Adrenal gland (tissue), 5 donors: ENCODE results near the gene GHRH.

ENCODE experiments used
- CTCF ChIP-seq, 6 experiments: fragments of 450-650 bp in 4 of 6; fragments of 200-600 bp in 2 of 6; sonication (generic) in 1 of 6; IDR thresholded peaks; 1 replicate in 5 of 6; 2 replicates in 1 of 6; pipeline versions ENCODE4 v1.5.1 to v1.8.0; 2016 to 2021; ENCODE audit warnings: antibody characterized with exemption in 6 of 6, mild to moderate bottlenecking in 2 of 6, moderate library complexity in 1 of 6
- POLR2A ChIP-seq, 2 donors: fragments of 450-650 bp; IDR thresholded peaks; one replicate each; pipeline ENCODE4 v1.6.1; 2017; ENCODE audit warnings: antibody characterized with exemption in 2 of 2, mild to moderate bottlenecking in 2 of 2, moderate library complexity in 1 of 2
- donor health status: DM: no; HTN: no; CAD: no.

DNA sequence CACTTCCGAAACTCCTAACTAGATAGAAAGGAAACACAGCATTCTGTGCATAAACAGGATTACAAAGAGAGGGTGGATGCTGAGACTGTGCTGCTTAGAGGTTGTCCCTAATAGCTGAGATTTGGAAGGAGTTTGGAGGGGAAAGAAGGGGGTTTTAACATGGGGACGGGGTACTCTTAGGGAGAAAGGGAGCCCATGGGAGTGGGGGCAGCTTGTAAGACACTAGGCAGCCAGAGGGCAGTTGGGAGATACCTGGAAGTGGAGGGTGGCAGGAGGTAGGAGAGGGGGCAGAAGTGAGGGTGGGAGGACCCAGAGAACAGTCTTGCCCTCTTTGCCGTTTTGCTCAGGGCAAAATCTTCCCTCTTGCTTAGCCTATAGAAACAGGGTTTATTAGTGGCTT is 44.2 kb upstream of the GHRH start:
- TF ChIP-seq CTCF (IDR thresholded peaks at IDR 0.05) (no peak), POLR2A (IDR thresholded peaks at IDR 0.05) (no peak)
